ENCODE results near the gene MACROD2.

The MACROD2 gene

DNA sequence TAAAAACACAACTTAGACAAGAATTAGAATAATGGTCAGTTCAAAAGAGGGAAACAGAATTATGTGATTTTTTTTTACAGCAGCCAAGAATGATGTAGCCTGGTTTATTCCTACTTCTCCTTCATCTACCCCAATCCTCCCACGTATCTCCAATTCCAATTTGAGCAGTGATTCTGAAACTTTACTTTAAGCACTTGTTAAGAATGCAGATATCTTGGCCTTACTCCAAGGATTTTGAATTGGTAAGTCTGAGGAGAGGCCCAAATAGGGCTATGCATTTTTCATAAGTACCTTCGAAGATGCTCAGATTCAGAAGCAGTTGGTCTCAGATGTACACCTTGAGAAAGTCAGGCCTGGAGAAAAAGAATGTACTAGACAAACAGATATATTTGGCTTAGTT, 575.5 kb downstream of the MACROD2 start:
- ATAC-seq, result no peak
- no peak for TF ChIP-seq ZC3H10 (CRISPR knock-in tag; IDR thresholded peaks at IDR 0.05)
- TF ChIP-seq ZNF70 (CRISPR knock-in tag; IDR thresholded peaks at IDR 0.05), result no peak

DNA sequence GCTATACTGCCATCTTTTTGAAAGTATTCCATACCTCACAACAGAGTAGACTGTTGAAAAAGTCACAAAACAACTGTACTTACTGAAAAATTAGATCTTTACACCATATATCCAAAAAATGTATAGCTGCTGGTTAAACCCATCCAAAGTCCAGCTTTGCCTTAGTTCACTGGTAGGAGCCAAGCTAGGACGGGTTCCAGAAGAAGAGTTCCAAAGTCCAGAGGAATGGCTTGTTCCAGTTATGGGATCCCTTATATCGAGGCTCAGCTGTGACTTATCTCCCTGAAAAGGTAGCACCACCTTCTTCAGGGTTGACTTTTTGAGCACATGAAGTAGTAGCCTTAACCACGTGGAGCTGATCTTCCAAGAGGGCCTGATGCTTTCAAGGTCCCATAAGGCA, 578.4 kb downstream of the MACROD2 start:
- no peak for TF ChIP-seq ZNF70 (CRISPR knock-in tag; IDR thresholded peaks at IDR 0.05)

GRCh38 chr20:14576196-14576877, 581.0 kb downstream of the MACROD2 start:
- no peak for ATAC-seq
- TF ChIP-seq CSRNP3 (CRISPR knock-in tag; IDR thresholded peaks at IDR 0.05), result no peak
- TF ChIP-seq ZNF565 (CRISPR knock-in tag; conservative IDR thresholded peaks at IDR 0.05; ENCODE audit: low read depth), result no peak
- TF ChIP-seq ZC3H10 (CRISPR knock-in tag; IDR thresholded peaks at IDR 0.05), result no peak
- no peak for TF ChIP-seq ARNTL (CRISPR knock-in tag; IDR thresholded peaks at IDR 0.05; ENCODE audit: borderline replicate concordance, low read depth)
- TF ChIP-seq, protein P1, sequence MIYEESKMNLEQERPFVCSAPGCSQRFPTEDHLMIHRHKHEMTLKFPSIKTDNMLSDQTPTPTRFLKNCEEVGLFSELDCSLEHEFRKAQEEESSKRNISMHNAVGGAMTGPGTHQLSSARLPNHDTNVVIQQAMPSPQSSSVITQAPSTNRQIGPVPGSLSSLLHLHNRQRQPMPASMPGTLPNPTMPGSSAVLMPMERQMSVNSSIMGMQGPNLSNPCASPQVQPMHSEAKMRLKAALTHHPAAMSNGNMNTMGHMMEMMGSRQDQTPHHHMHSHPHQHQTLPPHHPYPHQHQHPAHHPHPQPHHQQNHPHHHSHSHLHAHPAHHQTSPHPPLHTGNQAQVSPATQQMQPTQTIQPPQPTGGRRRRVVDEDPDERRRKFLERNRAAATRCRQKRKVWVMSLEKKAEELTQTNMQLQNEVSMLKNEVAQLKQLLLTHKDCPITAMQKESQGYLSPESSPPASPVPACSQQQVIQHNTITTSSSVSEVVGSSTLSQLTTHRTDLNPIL (CRISPR knock-in tag; IDR thresholded peaks at IDR 0.05; ENCODE audit: low read depth), result no peak
- TF ChIP-seq ZFP30 (CRISPR knock-in tag; IDR thresholded peaks at IDR 0.05), result no peak
- TF ChIP-seq, protein P2, sequence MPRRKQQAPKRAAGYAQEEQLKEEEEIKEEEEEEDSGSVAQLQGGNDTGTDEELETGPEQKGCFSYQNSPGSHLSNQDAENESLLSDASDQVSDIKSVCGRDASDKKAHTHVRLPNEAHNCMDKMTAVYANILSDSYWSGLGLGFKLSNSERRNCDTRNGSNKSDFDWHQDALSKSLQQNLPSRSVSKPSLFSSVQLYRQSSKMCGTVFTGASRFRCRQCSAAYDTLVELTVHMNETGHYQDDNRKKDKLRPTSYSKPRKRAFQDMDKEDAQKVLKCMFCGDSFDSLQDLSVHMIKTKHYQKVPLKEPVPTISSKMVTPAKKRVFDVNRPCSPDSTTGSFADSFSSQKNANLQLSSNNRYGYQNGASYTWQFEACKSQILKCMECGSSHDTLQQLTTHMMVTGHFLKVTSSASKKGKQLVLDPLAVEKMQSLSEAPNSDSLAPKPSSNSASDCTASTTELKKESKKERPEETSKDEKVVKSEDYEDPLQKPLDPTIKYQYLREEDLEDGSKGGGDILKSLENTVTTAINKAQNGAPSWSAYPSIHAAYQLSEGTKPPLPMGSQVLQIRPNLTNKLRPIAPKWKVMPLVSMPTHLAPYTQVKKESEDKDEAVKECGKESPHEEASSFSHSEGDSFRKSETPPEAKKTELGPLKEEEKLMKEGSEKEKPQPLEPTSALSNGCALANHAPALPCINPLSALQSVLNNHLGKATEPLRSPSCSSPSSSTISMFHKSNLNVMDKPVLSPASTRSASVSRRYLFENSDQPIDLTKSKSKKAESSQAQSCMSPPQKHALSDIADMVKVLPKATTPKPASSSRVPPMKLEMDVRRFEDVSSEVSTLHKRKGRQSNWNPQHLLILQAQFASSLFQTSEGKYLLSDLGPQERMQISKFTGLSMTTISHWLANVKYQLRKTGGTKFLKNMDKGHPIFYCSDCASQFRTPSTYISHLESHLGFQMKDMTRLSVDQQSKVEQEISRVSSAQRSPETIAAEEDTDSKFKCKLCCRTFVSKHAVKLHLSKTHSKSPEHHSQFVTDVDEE (CRISPR knock-in tag; IDR thresholded peaks at IDR 0.05), result no peak
- no peak for TF ChIP-seq BACH2 (CRISPR knock-in tag; IDR thresholded peaks at IDR 0.05; ENCODE audit: borderline replicate concordance)
- no peak for TF ChIP-seq ESRRG (CRISPR knock-in tag; IDR thresholded peaks at IDR 0.05)
- TF ChIP-seq CSDC2 (CRISPR knock-in tag; IDR thresholded peaks at IDR 0.05), result no peak
- TF ChIP-seq RARB (CRISPR knock-in tag; IDR thresholded peaks at IDR 0.05), result no peak
- TF ChIP-seq ZFP3 (CRISPR knock-in tag; IDR thresholded peaks at IDR 0.05), result no peak
- no peak for TF ChIP-seq PPARA (CRISPR knock-in tag; IDR thresholded peaks at IDR 0.05; ENCODE audit: borderline replicate concordance)
- no peak for TF ChIP-seq ZNF8 (CRISPR knock-in tag; IDR thresholded peaks at IDR 0.05)
- no peak for TF ChIP-seq SNAI2 (CRISPR knock-in tag; IDR thresholded peaks at IDR 0.05)
- TF ChIP-seq OSR1 (CRISPR knock-in tag; IDR thresholded peaks at IDR 0.05), result no peak
- no peak for TF ChIP-seq POU6F1 (CRISPR knock-in tag; IDR thresholded peaks at IDR 0.05; ENCODE audit: borderline replicate concordance, low read depth)
- no peak for TF ChIP-seq PATZ1 (CRISPR knock-in tag; IDR thresholded peaks at IDR 0.05; ENCODE audit: borderline replicate concordance)
- TF ChIP-seq ZNF70 (CRISPR knock-in tag; IDR thresholded peaks at IDR 0.05), result no peak

More for the DNA sequence above, 578.4 kb downstream of the MACROD2 start:
- ATAC-seq, result no peak
